ENCODE data around the gene SBK3.
"Not testable (repeated sequence)": the region's sequence is repeated elsewhere in the genome, so short reads cannot be mapped to it uniquely, and the experiment has no call there.

Gene SBK3

DNA sequence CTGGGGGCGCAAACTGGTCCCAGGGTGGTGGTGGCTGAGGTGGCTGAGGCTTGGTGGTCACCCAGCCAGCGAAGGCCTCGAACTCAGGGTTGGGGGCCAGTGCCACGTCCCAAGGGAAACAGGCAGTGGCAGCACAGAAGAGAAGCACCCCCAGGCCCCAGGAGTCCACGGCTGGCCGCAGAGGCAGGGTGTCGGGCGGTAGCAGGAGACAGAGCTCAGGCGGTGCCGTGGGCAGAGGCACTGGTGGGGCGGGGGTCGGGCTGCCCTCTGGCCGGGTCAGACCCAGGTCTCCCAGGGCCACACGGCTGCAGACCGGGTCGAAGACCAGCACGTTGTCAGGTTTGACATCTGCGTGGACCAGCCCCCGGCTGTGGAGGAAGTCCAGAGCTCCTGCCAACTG is 4.3 kb downstream of the SBK3 start:
- H3K36me3 Mint-ChIP-seq (ENCODE audit: low read depth) = no peaks in the 10 kb centered on the region
- H3K9me3 Mint-ChIP-seq = no peaks in the 10 kb centered on the region
- no peaks in the 10 kb centered on the region for H3K27me3 Mint-ChIP-seq (ENCODE audit: low read depth)
- H3K27ac Mint-ChIP-seq = no peak overlapping the region
- no peaks in the 10 kb centered on the region for H3K4me1 Mint-ChIP-seq (ENCODE audit: low read depth)
- no peak overlapping the region for H3K4me3 Mint-ChIP-seq
- DNase-seq (ENCODE audit: low spot score) = no peak

- H3K27me3 Mint-ChIP-seq (ENCODE audit: low read depth) = no peaks in the 10 kb centered on the region
These were observed 4.7 kb downstream of the SBK3 start for GRCh38 chr19:55540619-55541018.

GRCh38 chr19:55539090-55539984 is 6.0 kb downstream of the SBK3 start:
- Mint-ChIP-seq H3K36me3 (ENCODE audit: low read depth) (no peaks in the 10 kb centered on the region), H3K27me3 (ENCODE audit: low read depth) (no peaks in the 10 kb centered on the region), H3K4me1 (ENCODE audit: low read depth) (no peaks in the 10 kb centered on the region), H3K27ac (no peak overlapping the region), H3K4me3 (no peak overlapping the region), H3K9me3 (no peaks in the 10 kb centered on the region)
- no peak for DNase-seq (ENCODE audit: low spot score)

More at GRCh38 chr19:55540619-55541018, 4.7 kb downstream of the SBK3 start:
- H3K9me3 Mint-ChIP-seq = no peaks in the 10 kb centered on the region
- H3K4me1 Mint-ChIP-seq (ENCODE audit: low read depth) = no peaks in the 10 kb centered on the region
- no peak for DNase-seq (ENCODE audit: low spot score)
- no peak overlapping the region for H3K27ac Mint-ChIP-seq
- H3K36me3 Mint-ChIP-seq (ENCODE audit: low read depth) = no peaks in the 10 kb centered on the region
- H3K4me3 Mint-ChIP-seq = no peak overlapping the region

DNA sequence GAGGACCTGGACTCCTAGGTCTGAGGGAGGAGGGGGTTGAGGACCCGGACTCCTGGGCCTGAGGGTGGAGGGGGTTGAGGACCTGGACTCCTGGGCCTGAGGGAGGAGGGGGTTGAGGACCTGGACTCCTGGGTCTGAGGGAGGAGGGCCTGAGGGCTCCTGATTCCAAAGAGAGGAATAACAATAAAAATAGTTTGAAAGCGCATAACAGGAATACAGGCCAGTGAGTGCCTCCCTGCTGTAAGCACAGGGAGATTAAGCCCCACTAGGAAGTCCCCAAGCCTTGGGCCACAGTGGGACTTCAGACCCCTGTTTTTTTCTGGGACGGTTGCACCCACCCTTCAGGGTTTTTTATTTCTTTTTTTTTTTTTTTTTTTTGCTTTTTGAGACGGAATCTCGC is 7.2 kb downstream of the SBK3 start:
- Mint-ChIP-seq H3K27me3 (ENCODE audit: low read depth) (no peaks in the 10 kb centered on the region), H3K4me1 (ENCODE audit: low read depth) (no peaks in the 10 kb centered on the region), H3K9me3 (no peaks in the 10 kb centered on the region), H3K4me3 (no peak overlapping the region), H3K36me3 (ENCODE audit: low read depth) (no peaks in the 10 kb centered on the region), H3K27ac (no peak overlapping the region)
- no peak for DNase-seq (ENCODE audit: low spot score)

GRCh38 chr19:55537741-55538111 is 7.6 kb downstream of the SBK3 start:
- no peaks in the 10 kb centered on the region for H3K27me3 Mint-ChIP-seq (ENCODE audit: low read depth)
- DNase-seq (ENCODE audit: low spot score) = no peak
- H3K27ac Mint-ChIP-seq = no peak overlapping the region

DNA sequence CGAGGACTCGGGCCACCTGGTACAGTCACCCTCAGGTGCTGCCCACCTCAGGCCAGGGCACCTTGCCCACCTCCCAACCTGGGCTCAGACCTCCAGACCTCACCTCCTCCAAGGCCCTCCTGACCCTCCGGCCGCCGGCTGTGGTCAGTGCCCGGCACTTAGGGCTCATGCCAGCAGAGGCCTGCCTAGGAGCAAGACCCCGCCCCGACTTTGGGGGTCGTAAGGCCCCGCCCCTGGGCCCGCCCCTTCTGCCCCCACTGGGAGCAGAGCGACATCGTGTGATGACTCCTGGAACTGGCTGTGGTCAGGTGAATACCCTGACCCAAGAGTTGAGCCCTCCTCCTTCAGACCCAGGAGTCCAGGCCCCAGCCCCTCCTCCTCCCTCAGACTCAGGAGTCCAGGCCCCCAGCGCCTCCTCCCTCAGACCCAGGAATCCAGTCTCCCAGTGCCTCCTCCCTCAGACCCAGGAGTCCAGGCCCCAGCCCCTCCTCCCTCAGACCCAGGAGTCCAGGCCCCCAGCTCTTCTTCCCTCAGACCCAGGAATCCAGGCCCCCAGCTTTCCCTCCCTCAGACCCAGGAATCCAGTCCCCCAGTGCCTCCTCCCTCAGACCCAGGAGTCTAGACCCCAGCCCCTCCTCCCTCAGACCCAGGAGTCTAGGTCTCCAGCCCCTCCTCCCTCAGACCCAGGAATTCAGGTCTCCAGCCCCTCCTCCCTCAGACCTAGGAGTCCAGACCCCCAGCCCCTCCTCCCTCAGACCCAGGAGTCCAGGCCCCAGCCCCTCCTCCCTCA is 8.2 kb downstream of the SBK3 start, which contains the start of gene SBK2:
Gene SBK2 (minus strand): TSS at position 183 of the 790 bp plus-strand sequence. CDS start 839 bp downstream, outside the sequence.
- Mint-ChIP-seq H3K27me3 (ENCODE audit: low read depth) (no peaks in the 10 kb centered on the region), H3K9me3 (no peaks in the 10 kb centered on the region), H3K4me3 (no peak within 1 kb of the TSS), H3K36me3 (ENCODE audit: low read depth) (no peaks in the 10 kb centered on the region), H3K27ac (no peak within 1 kb of the TSS), H3K4me1 (ENCODE audit: low read depth) (no peaks in the 10 kb centered on the region)
- DNase-seq (ENCODE audit: low spot score) = no peak

More at GRCh38 chr19:55537741-55538111, 7.6 kb downstream of the SBK3 start:
- Mint-ChIP-seq H3K4me1 (ENCODE audit: low read depth) (no peaks in the 10 kb centered on the region), H3K9me3 (no peaks in the 10 kb centered on the region), H3K4me3 (no peak overlapping the region), H3K36me3 (ENCODE audit: low read depth) (no peaks in the 10 kb centered on the region)

- Mint-ChIP-seq H3K9me3 (no peaks in the 10 kb centered on the region), H3K4me1 (ENCODE audit: low read depth) (no peaks in the 10 kb centered on the region), H3K27me3 (ENCODE audit: low read depth) (no peaks in the 10 kb centered on the region)
These were observed 9.0 kb downstream of the SBK3 start for GRCh38 chr19:55536366-55536765.

DNA sequence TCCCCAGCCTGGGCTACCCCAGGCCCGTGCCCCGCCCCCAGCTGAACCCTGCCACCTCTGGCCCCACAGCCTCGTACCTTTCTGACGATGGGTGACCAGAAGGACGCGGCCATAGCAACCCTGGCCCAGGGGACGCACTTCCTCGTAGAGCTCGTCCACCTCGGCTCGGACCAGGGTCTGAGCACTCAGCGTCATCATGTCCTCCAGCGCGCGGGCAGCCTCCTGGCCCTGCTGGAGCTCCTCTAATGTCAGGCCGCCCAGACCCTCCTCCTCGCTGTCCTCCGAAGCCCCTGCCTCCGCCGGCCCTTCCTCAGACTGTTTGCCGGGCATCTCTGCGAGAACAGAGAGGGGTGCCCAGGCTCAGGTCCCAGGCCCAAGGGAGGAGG is 9.4 kb downstream of the SBK3 start:
- H3K4me1 Mint-ChIP-seq (ENCODE audit: low read depth) = no peaks in the 10 kb centered on the region
- H3K36me3 Mint-ChIP-seq (ENCODE audit: low read depth) = no peaks in the 10 kb centered on the region
- no peak for DNase-seq (ENCODE audit: low spot score)
- no peak overlapping the region for H3K4me3 Mint-ChIP-seq
- H3K27me3 Mint-ChIP-seq (ENCODE audit: low read depth) = no peaks in the 10 kb centered on the region
- no peak overlapping the region for H3K27ac Mint-ChIP-seq
- no peaks in the 10 kb centered on the region for H3K9me3 Mint-ChIP-seq

More at GRCh38 chr19:55536366-55536765, 9.0 kb downstream of the SBK3 start:
- DNase-seq (ENCODE audit: low spot score) = no peak
- Mint-ChIP-seq H3K27ac (no peak overlapping the region), H3K4me3 (no peak overlapping the region), H3K36me3 (ENCODE audit: low read depth) (no peaks in the 10 kb centered on the region)

DNA sequence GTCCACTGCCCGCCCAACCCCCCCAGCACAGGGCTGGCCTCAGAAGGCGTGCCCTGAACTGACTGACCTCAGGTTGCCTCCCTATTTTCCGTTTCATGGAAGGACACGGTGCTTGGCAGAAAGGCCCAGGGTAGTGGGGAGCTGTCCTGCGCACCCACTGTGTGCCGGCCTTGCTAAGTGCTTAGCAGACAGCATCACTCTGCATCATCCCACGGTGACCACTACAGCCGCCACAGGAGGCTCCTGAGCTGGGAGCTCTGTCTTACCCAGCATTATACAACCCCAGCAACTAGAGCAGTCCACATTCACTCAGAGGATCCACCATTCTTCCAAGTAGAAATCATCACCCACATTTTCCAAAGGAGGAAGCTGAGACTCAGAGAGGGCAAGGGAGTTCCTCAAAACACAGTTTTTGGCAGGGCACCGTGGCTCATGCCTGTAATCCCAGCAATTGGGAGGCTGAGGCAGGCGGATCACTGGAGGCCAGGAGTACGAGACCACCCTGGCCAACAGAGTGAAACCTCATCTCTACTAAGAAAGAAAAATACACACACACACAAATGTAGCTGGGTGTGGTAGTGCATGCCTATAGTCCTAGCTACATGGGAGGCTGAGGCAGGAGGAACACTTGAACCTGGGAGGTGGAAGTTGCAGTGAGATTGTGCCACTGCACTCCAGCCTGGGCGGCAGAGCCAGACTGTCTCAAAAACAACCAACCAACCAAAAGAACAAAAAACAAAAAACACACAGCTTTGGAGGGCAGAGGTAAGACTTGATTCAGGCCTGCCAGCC is 10.0 kb downstream of the SBK3 start:
- Mint-ChIP-seq H3K4me3 (no peak overlapping the region), H3K36me3 (ENCODE audit: low read depth) (no peaks in the 10 kb centered on the region), H3K27me3 (ENCODE audit: low read depth) (no peaks in the 10 kb centered on the region), H3K27ac (no peak overlapping the region), H3K4me1 (ENCODE audit: low read depth) (no peaks in the 10 kb centered on the region), H3K9me3 (no peaks in the 10 kb centered on the region)
- no peak for DNase-seq (ENCODE audit: low spot score)

- not testable (repeated sequence) for H3K4me3 Mint-ChIP-seq; H3K9me3 Mint-ChIP-seq; H3K4me1 Mint-ChIP-seq (ENCODE audit: low read depth); H3K36me3 Mint-ChIP-seq (ENCODE audit: low read depth); H3K27ac Mint-ChIP-seq; H3K27me3 Mint-ChIP-seq (ENCODE audit: low read depth); DNase-seq (ENCODE audit: low spot score)
These were observed 11.1 kb downstream of the SBK3 start for GRCh38 chr19:55534280-55534679.

DNA sequence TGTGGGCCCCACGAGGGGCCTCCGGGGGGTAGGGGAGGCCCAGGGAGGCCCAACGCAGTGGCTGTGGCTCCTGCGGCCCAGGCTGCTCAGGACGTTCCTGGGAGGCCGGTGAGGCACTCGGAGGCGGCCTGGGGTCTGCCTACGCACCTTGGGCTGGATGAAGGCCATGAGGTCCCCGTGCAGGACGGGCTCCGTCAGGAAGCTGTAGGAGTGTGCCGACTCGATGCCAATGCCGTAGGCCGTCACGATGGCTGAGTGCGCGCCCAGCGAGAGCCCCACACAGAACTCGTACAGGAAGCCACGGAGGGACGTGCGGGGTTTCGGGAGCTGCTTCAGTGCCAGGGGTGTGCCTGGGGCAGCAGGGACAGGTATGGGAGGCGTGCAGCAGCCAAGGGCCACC is 14.3 kb downstream of the SBK3 start:
- H3K36me3 Mint-ChIP-seq (ENCODE audit: low read depth) = no peaks in the 10 kb centered on the region
- no peaks in the 10 kb centered on the region for H3K4me1 Mint-ChIP-seq (ENCODE audit: low read depth)
- H3K9me3 Mint-ChIP-seq = no peaks in the 10 kb centered on the region
- no peak overlapping the region for H3K4me3 Mint-ChIP-seq
- H3K27me3 Mint-ChIP-seq (ENCODE audit: low read depth) = no peaks in the 10 kb centered on the region
- DNase-seq (ENCODE audit: low spot score) = no peak
- H3K27ac Mint-ChIP-seq = no peak overlapping the region

GRCh38 chr19:55529636-55530234 is 15.6 kb downstream of the SBK3 start:
- Mint-ChIP-seq H3K4me3 (no peak overlapping the region), H3K27ac (no peak overlapping the region), H3K27me3 (ENCODE audit: low read depth) (no peaks in the 10 kb centered on the region), H3K9me3 (no peaks in the 10 kb centered on the region), H3K4me1 (ENCODE audit: low read depth) (no peaks in the 10 kb centered on the region), H3K36me3 (ENCODE audit: low read depth) (no peaks in the 10 kb centered on the region)
- no peak for DNase-seq (ENCODE audit: low spot score)

DNA sequence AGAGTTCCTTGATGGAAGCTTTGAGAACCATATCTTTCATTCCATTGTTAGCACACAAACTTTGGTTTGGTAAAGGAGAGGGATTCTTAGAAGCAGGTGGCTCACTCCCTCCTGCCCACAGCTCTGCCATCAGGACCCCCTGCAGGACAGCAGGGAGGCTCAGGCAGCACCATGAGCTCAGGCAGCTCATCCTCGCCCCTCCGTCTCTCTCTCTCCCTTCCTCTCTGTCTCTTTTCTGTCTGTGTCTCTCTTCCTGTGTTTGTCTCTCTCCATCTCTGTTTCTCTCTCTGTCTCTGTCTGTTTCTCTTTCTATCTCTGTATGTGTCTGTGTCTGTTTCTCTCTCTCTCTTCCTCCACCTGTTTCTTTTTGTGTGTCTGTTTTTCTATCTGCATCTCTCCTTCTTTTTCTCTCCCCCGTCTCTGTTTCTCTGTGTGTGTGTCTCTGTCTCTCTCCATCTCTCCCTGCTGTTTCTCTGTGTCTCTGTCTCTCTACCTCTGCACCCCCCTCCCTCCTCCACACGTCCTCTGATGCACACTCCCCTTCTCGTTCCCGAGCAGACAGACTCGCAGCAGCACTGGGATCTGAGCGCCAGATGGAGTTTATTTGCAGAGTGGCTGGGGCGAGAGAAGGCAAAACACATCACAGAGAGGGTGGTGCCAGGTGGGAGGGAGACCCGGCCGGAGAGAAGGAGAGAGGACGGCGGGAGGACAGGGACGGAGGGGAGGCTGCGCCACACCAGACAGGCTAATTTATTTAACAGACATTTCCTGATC is 17.1 kb downstream of the SBK3 start:
- Mint-ChIP-seq H3K9me3 (no peaks in the 10 kb centered on the region), H3K36me3 (ENCODE audit: low read depth) (no peaks in the 10 kb centered on the region), H3K4me1 (ENCODE audit: low read depth) (no peaks in the 10 kb centered on the region), H3K27me3 (ENCODE audit: low read depth) (no peaks in the 10 kb centered on the region), H3K4me3 (no peak overlapping the region), H3K27ac (no peak overlapping the region)
- DNase-seq (ENCODE audit: low spot score) = no peak

Data from T-helper 2 cell treated with Interferon-gamma antibody and Interleukin-4, amounts not matched to agents 5 μg/mL and 100 μg/mL, for 36 hours (primary cell).